ENCODE data around the gene NEIL3.

- no peak for TF ChIP-seq CTCF (IDR thresholded peaks at IDR 0.05)
- TF ChIP-seq EZH2 (IDR thresholded peaks at IDR 0.05; ENCODE audit: borderline replicate concordance, insufficient read depth, low read depth, low read length, poor library complexity, severe bottlenecking): no peak
Observed at GRCh38 chr4:177405508-177405907, 95.8 kb downstream of the NEIL3 start.
